SK-N-MC (cell line): ENCODE results near the gene GRM7.

Experiments
- EZH2 ChIP-seq: fragments of 200-600 bp; sonication (generic); IDR thresholded peaks from one replicate; pipeline ENCODE4 v1.6.1; 2017; ENCODE audit warnings: antibody characterized with exemption
- POLR2AphosphoS5 ChIP-seq: IDR thresholded peaks from 2 replicates; pipeline ENCODE4 v1.6.1; 2012; ENCODE audit warnings: mild to moderate bottlenecking, low read depth, low read length, borderline replicate concordance

GRCh38 chr3:7400360-7400759, 539.4 kb downstream of the GRM7 start:
- TF ChIP-seq POLR2AphosphoS5, result no peak
- no peak for TF ChIP-seq EZH2
